ENCODE measurements around the gene YRDC.

The YRDC gene

GRCh38 chr1:37759451-37759850 lies 48.6 kb downstream of the YRDC start:
- Histone ChIP-seq H3K9ac (ENCODE audit: low read depth in 1 of 2, low read length in 2 of 2) (no peak overlapping the region), H3K9me3 (ENCODE audit: control insufficient read depth in 1 of 2, low read length in 2 of 2) (no peaks in the 10 kb centered on the region), H3K27ac (ENCODE audit: low read depth, low read length) (no peak overlapping the region), H3K4me3 (ENCODE audit: low read depth in 1 of 2, low read length in 2 of 2) (no peak overlapping the region), H3K4me1 (ENCODE audit: control insufficient read depth in 1 of 2, insufficient read depth in 2 of 2, low read length in 2 of 2) (no peaks in the 10 kb centered on the region), H3K36me3 (ENCODE audit: control insufficient read depth in 1 of 2, insufficient read depth in 2 of 2, low read length in 2 of 2) (no peaks in the 10 kb centered on the region), H3K27me3 (ENCODE audit: control insufficient read depth in 1 of 2, insufficient read depth in 2 of 2, low read length in 2 of 2) (peaks cover 19 to 36% of the 10 kb centered on the region in 2 donors)

- Histone ChIP-seq H3K27me3 (ENCODE audit: control insufficient read depth in 1 of 2, insufficient read depth in 2 of 2, low read length in 2 of 2) (peaks cover 29 to 31% of the 10 kb centered on the region in 2 donors), H3K27ac (ENCODE audit: low read depth, low read length) (no peak overlapping the region), H3K4me1 (ENCODE audit: control insufficient read depth in 1 of 2, insufficient read depth in 2 of 2, low read length in 2 of 2) (peaks cover 0 to 6% of the 10 kb centered on the region in 2 donors)
These were observed 52.0 kb downstream of the YRDC start for GRCh38 chr1:37755951-37756560.

DNA sequence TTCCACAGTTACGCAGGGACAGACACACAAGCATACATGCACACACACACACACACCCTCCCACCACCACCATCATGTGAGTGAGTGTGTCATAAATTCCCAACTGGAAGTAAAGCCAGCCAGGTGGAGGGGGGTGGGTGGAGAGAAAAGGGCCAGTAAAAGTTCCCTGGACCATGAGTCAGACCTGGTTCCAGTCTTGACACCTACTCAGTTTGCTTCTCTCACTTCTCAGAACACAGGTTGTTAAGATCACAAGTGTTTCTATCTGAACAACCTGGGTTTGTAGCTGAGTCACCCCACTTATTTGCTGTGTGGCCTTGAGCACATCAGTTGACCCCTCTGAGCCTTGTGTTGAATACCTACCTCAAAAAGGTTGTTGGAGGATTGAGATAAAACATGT lies 52.7 kb downstream of the YRDC start:
- Histone ChIP-seq H3K9me3 (ENCODE audit: control insufficient read depth in 1 of 2, low read length in 2 of 2) (no peaks in the 10 kb centered on the region), H3K27me3 (ENCODE audit: control insufficient read depth in 1 of 2, insufficient read depth in 2 of 2, low read length in 2 of 2) (peaks cover 28 to 29% of the 10 kb centered on the region in 2 donors), H3K27ac (ENCODE audit: low read depth, low read length) (no peak overlapping the region), H3K4me1 (ENCODE audit: control insufficient read depth in 1 of 2, insufficient read depth in 2 of 2, low read length in 2 of 2) (peaks cover 0 to 6% of the 10 kb centered on the region in 2 donors), H3K4me3 (ENCODE audit: low read depth in 1 of 2, low read length in 2 of 2) (no peak overlapping the region), H3K9ac (ENCODE audit: low read depth in 1 of 2, low read length in 2 of 2) (no peak overlapping the region), H3K36me3 (ENCODE audit: control insufficient read depth in 1 of 2, insufficient read depth in 2 of 2, low read length in 2 of 2) (no peaks in the 10 kb centered on the region)

More at GRCh38 chr1:37755951-37756560, 52.0 kb downstream of the YRDC start:
- H3K9me3 ChIP-seq (ENCODE audit: control insufficient read depth in 1 of 2, low read length in 2 of 2): no peaks in the 10 kb centered on the region
- H3K36me3 ChIP-seq (ENCODE audit: control insufficient read depth in 1 of 2, insufficient read depth in 2 of 2, low read length in 2 of 2): no peaks in the 10 kb centered on the region
- no peak overlapping the region for H3K9ac ChIP-seq (ENCODE audit: low read depth in 1 of 2, low read length in 2 of 2)
- no peak overlapping the region for H3K4me3 ChIP-seq (ENCODE audit: low read depth in 1 of 2, low read length in 2 of 2)

DNA sequence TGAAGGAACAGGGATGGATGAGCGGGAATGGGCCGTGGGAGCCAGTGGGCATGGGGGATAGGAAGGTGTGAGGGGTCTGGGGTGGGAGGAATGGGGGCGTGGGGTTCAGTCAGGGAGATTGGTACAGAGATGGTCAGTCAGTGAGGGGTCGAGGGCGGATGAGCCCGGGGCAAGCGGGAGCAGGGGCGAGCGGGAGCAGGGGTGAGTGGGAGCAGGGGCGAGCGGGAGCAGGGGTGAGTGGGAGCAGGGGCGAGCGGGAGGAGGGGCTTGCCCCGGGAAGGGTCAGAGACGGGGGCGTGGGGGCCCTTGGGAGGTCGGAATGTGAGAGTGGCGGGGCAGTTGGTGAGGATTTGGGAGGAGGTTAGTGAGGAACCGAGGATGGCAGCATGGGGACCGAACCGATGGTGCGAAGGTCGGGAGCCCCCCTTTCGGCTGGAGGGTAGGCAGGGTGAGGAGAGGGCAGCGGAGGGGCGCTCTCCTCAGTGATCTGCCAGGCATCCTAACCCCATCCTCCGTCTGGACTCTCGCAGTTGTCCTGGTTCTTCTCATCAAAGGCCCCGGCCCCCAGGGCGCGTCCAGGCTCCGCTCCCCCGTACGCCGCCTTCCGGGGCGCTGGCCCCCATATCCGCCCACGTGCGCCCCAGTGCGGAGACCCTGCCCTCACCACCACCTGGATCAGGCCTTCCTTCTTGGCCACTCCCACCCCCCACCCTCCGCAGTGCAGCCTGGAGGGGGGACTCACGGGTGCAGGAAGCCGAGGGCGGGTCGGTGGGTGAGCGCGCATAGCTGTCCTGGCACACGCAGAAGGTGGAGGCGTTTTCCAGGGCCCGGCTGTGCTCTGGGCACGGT lies 54.3 kb downstream of the YRDC start:
- Histone ChIP-seq H3K4me1 (ENCODE audit: control insufficient read depth in 1 of 2, insufficient read depth in 2 of 2, low read length in 2 of 2) (peaks cover 0 to 6% of the 10 kb centered on the region in 2 donors), H3K27ac (ENCODE audit: low read depth, low read length) (no peak overlapping the region), H3K27me3 (ENCODE audit: control insufficient read depth in 1 of 2, insufficient read depth in 2 of 2, low read length in 2 of 2) (peaks cover 23 to 27% of the 10 kb centered on the region in 2 donors), H3K4me3 (ENCODE audit: low read depth in 1 of 2, low read length in 2 of 2) (no peak overlapping the region), H3K9ac (ENCODE audit: low read depth in 1 of 2, low read length in 2 of 2) (no peak overlapping the region), H3K9me3 (ENCODE audit: control insufficient read depth in 1 of 2, low read length in 2 of 2) (no peaks in the 10 kb centered on the region), H3K36me3 (ENCODE audit: control insufficient read depth in 1 of 2, insufficient read depth in 2 of 2, low read length in 2 of 2) (no peaks in the 10 kb centered on the region)
